ENCODE results near the gene SH3BGR.
"Not testable (repeated sequence)": the region's sequence is repeated elsewhere in the genome, so short reads cannot be mapped to it uniquely, and the experiment has no call there.

SH3BGR gene

DNA sequence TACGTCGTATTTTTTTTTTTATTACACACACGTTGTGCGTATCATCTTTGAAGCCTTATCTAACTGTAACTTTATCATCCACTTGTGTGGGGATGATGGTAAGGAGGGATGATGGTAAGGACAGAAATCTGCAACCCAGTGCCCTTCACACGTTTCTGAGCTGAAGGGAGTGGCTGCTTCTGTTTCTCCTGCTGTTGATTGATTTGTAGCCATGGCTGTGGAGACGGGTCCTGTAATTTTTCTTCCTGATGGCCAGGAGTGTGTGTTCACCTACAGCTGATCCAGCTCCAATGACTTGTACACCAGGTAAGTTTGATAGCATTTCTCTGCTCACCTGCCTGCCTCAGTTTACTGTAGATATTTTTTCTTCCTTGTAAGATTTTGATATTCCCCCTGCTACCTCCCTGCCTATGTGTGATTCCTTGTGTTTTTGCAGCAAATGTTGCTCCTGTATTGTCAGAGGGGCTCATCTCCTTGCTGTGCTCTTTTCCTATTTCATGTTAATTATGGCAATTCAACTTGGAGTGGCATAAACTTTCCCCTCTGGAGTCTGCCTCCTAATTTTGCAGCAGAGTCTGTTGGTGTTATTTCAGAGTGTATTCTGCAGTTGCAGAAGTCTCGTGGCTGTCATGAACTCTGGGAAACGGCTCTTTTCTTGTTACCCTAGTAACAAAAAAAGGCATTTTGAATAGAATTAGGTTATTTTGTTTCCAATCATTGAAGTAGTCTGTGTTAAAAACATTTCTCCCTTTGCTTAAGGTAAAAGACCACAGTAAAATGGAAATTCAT is 64.1 kb downstream of the SH3BGR start:
- no peak for FAIRE-seq
- no peak for DNase-seq (ENCODE audit: low spot score)

DNA sequence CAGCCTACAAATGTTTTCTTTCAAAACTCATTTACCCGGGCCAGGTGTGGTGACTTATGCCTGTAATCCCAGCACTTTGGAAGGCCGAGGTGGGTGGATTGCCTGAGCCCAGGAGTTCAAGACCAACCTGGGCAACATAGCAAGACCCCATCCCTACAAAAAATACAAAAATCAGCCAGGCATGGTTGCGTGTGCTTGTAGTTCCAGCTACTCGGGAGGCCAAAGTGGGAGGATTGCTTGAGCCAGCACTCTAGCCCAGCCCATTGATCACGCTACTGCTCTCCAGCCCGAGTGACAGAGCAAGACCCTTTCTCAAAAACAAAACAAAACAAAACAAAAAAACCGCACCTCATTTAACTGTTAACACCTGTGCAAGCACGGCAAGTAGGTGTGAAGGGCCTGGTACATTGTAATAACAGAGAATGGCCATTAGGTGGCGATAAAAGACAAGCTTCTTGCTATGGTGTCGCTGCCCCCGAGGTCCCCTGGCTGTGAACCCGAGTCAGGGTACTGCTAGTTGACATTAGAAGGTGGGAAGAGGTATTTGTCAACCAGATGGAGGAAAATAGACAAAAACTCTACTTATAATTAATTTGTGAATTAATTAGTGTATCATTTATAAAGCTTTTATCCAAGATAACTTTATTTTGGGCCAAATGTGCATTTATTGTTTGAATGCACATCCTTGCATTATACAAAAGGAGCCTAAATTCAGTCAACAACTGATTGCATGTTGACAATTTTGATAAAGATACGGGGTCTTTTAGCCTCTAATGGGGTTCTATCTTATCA is 66.5 kb downstream of the SH3BGR start:
- DNase-seq (ENCODE audit: low spot score) (peak; percentile 67), FAIRE-seq (peak; percentile 79)

DNA sequence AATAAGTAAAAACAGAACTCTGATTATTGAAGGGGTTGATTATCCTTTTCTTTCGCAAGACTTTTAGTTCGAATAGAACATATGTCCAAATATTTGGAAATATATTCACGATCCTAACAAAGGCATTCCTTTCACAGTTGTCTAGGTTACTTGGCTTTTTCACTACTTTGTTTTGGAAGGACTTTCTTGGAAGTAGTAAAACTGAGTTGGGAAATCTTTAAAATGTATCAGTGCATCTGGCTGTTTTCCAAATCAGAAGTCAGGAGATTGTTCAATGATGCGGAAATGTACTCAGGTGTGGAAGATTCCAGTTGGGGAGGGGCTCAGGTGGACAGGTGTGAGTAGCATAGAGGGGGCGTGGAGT is 67.1 kb downstream of the SH3BGR start:
- DNase-seq (ENCODE audit: low spot score): no peak
- FAIRE-seq: no peak

DNA sequence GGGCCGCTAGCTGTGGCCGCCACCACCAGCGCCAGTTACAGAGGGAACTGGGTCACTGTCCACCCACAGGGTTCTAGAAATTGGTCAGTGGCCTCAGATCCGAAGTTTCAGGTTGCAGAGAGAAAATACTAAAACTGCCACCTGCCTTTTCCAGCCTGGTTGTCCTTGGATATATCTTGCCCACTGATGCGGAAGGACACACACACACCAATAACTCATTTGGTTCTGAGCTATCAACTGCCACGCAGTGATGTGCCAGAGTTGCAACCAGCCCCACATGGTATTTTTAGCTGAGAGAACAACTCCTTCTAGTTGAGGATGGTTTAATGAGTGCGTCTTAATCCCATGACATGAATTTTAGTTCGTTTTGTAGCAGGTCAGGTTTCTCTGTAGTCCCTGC is 68.1 kb downstream of the SH3BGR start:
- FAIRE-seq (no peak), DNase-seq (ENCODE audit: low spot score) (no peak)

DNA sequence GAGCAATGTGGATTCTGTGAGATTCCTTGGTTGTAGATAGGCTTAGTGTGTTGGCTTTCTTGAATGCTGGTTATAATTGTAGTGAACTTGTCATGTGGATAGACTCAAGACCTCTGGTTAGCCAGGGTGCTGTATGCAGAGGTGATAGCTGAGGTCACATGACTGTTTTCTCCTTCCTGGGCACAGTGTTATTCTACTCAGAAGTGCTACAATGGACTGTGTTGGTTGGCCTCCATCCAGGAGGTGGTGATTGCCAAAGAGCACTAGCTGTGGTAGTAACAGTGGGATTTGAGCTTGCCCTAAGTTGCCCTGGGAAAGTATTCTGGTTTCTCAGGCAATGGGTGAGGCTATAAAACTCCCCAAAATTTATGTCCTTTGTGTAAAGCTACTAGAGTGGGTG is 71.6 kb downstream of the SH3BGR start:
- FAIRE-seq: no peak
- DNase-seq (ENCODE audit: low spot score): no peak

DNA sequence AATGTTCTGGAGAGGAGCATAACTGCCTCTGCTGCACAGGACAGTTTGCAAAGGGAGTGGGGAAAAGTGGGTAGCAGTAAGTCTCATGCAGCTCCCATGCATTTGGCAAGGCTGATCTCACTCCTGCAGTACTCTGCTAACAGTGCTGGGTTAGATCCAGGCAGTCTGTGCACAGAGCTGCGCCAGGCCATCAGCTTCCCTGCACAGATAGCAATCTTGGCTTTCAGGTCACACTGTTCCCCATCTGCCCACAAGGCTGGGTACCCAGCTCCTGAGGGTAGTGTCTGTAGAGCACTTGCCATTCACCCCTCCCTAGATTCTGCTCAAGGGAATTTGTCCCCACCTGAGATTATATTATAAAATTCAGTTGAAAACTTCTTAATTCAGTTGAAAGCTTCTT is 72.1 kb downstream of the SH3BGR start:
- FAIRE-seq (no peak), DNase-seq (ENCODE audit: low spot score) (no peak)

DNA sequence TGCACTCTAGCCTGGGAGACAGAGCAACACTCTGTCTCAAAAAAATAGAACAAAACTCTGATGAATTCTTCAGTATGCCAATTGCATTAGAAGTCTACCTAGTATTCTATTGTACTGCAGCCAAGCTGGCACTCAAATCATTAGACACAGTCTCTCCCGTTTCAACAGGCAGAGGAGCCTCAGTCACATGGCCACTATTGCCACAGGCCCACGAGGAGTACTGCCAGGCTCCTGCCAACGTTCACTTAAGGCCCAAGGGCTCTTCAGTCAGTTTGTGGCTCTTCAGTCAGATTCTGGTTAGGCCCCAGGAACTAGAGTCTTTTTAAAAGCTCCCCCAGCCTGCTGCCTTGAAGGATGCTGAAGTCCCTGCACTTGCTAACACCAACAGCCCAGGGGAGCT is 73.4 kb downstream of the SH3BGR start:
- DNase-seq (ENCODE audit: low spot score) (no peak), FAIRE-seq (no peak)

DNA sequence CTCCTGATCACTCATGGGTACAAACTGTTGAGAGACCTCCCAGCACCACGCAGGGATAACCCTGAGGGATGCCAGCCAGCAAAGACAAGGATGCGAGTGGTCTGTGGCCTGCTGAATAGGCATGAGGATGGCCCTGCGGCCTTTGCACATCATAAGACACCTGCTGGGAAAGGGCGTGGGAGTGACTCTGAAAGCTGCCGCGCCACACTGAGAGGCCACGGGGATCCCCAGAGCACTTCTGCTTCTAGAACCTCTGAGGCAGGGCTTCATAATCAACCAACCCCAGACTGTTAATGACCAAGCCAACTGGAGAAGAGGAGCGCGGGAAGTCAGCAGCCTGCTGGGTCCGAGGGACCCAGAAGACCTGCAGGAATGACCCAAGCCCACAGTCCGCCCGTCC is 73.8 kb downstream of the SH3BGR start:
- DNase-seq (ENCODE audit: low spot score): no peak
- no peak for FAIRE-seq

DNA sequence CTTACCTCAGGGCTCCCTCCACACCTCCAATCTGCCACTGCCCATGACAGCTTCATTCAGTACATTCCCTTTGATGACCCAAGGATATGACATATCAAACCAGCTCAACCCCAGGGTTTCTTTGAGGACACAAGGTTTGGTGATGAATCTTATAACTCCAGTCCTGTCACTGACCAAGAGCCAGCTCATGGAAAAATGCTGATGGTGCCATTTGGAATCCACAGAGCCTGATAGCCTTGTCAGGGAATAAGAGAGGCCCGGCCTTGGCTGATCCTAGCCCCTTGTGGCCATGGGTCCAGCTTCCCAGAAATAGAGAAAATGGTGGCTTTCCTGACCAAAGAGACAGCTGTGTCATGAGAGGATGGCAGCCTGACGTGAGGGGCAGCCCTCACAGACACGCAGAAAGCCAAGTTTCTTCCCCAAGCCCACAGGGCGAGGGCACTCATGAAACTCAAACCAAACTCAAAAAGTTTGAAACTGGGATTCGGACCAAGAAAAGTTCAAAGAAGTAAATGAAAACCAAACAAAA is 75.4 kb downstream of the SH3BGR start:
- DNase-seq (ENCODE audit: low spot score) (no peak), FAIRE-seq (no peak)

DNA sequence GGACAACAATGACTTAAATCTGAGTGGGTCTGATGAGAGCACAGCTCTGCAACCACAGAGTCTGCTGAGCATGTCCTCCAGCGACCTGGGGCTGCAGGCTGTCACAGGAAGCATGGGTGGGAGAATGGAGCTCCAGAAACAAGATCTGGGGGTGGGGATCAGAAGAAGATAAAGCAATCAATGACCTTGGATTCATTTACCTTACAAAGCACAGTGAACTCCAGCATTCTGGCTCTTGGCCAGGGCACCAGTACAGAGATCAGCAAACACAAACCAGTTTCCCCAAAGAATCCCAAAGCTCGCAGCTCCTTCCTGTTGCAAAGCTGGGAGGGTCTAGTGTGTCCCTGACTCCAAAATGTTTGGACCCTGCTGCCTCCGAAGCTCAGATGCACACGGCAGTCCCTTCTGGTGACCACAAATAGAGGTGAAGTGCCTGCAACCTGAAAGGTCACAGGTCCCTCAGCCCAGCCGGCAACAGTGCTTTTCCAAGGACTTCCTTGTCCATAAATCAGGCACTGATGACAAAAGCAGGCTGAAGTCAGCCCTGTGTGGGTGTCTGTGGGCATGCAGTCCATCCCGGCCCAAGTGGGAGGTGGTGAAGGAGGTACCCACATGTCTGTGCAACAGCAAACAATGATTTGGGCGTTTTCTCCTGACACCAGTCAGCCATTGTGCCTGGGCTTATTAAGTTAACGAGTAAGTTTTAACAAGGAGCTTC is 76.1 kb downstream of the SH3BGR start:
- no peak for FAIRE-seq
- DNase-seq (ENCODE audit: low spot score): no peak

DNA sequence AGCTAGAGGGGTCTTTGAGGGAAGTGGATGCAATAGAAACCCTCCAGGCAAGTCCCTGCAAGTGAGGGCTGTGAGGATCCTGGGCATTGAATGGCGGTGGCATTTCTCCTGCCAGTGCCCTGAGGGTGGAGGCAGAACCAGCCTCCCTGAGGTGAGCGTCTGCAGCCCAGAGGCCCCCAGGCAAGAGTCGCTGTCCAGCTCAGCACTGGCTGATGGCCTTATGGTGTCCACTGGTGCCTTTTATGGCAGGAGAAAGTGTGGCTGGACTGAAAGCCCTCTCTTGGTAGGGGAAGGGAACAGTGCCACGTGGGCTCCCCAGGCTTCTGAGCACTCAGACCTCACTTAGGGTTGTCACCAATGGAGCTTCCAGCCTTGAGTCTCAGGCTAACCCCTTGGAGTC is 77.3 kb downstream of the SH3BGR start:
- DNase-seq (ENCODE audit: low spot score) (no peak), FAIRE-seq (no peak)

DNA sequence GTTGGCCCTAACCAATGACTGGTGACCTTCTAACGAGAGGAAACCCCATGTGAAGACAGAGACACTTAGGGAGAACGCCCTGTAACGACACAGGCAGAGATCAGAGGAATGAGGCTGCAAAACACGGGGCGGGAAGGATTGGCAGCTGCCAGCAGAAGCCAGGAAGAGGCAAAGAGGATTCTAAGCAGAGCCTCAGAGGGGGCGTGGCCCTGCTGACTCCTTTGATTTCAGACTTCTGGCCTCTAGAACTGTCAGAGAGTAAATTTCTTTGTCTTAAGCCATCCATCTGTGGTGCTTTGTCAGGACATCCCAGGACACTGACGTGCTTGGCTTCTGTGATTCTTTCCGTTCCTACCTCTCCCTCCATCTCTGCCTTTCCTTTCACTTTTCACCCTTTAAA is 79.3 kb downstream of the SH3BGR start:
- FAIRE-seq (no peak), DNase-seq (ENCODE audit: low spot score) (no peak)

DNA sequence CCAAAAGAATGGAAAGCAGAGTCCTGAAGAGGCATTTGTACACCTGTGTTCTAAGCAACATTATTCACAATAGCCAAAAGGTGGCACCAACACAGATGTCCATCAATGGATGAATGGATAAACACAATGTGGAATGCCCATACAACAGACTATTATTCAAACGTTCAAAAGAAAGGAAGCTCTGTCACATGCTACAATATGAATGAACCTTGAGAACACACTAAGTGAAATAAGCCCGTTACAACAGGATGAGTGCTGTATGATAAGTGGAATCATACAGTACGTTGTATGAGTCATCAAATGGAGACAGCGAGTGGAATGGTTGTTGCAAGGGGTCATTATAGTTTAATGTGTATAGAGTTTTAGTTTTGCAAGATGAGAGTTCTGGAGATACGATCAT is 80.1 kb downstream of the SH3BGR start:
- FAIRE-seq (no peak), DNase-seq (ENCODE audit: low spot score) (no peak)

DNA sequence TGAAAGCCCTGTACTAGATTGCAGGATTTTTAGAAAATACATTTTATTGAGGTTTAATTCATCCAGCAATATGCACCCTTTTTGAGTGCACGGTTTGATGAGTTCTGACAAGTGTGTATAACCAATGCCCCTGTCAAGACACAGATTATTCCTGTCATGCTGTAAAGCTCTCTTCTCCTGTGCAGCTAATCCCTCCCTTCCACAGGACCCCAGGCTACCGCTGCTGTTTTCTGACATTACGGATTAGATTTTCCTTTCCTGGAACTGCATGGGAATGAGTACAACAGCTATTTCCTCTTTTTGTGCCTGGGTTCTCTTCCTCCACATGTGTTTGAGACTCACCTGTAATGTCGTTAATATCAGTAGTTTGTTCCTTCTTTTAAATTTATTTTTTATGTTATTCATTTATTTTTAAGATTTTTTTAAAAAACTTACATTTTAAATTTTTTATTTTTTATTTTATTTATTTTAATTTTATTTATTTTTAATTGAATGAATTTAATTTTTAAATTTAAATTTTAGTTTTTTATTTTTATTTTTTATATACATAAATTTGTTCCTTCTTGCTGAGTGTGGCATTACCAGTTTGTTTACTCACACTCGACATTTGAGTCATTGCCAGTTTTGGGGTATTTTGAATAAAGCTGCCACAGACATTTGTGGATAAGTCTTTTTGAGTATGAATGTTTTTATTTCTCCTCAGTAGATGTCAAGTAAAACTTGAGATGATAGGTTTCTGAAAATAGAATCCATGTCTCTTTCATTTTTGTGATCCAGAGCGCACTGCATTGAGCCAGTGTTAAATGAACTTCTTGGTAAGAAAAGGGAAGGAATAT is 82.0 kb downstream of the SH3BGR start:
- FAIRE-seq: peak; percentile 83
- no peak for DNase-seq (ENCODE audit: low spot score)

DNA sequence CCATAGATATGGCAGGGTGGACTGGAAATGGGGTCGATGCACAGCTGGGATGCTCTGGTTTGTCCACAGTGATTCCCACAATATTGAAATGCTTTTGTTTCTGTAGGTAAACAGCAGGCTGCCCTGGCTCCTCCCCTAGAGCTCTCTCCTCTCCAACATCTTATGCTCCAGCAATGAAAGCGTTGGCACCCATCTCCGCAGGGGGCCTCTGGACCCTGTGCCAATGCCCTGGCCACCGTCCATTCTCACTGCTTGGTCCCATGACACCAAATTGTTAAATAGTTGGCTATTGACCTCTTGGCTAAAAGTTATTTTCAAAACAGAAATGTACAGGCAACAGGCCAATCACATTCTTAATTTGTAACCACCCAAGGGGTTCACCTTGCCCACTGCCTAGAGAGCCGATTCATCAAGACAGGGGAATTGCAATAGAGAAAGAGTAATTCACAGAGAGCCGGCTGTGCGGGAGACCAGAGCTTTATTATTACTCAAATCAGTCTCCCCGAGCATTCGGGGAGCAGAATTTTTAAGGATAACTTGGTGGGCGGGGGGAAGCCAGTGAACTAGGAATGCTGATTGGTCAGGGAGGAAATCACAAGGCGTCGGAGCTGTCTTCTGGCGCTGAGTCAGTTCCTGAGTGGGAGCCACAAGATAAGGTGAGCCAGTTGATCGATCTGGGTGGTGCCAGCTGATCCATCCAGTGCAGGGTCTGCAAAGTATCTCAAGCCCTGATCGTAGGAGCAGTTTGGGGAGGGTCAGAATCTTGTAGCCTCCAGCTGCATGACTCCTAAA is 84.1 kb downstream of the SH3BGR start:
- DNase-seq (ENCODE audit: low spot score): no peak
- no peak for FAIRE-seq

DNA sequence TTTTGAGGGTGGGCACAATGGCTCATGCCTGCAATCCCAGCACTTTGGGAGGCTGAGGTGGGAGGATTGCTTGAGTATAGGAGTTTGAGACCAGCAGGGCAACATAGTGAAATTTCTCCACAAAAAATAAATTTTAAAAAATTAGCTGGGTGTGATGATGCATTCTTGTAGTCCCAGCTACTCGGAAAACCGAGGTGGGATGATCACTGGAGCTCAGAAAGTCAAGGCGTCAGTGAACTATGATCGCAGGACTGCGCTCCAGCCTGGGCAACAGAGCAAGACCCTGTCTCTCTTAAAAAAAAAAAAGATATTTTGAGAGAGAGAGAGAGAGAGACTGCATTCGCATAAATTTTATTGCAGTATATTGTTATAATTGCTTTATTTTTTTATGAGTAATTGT is 85.1 kb downstream of the SH3BGR start:
- FAIRE-seq (no peak), DNase-seq (ENCODE audit: low spot score) (no peak)

DNA sequence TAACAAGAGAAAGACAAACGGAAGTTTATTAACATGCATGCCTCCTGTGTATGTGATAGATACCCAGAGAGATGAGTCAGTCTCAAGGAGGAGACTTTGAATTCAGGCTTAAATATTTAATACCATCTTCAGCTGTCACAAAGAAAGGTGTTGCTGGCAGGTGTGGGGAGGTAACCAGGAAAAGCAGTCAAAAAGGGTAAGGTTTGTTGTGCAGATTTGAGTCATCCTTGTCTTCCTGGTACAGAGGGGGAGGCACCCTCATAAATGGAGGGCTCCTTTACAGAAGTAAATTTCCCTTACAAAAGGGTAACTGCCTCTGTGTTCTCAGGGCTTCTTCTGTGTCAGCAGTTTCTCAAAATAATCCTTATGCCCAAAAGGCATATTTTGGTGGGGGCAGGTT is 85.8 kb downstream of the SH3BGR start:
- FAIRE-seq: no peak
- DNase-seq (ENCODE audit: low spot score): no peak

DNA sequence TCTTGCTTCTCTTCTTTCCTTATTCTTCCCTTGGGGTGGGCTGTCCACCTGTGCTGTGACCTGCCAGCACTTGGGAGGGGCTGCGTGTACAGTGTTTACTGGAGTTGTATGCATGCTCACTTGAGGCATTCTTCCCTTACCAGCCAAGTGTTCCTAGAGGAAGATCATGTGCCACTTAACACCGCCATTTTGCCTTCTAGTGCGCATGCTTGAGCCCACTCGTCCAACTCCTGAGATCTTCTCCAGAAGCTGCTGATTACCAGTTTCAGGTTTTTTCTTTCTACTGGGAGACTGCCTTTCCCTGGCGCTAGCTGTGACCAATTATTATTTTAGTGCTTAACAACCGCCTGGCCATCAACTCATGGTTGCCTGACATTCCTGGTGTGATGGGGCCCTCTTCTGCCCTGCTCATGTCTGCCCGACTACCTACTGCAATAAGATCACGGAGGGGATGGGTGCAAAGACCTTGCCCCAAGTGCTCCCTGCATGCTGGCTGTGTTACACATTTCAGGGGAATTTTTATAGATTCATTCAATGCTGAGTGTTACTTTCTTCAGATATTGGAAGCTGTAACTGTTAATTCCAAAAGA is 86.8 kb downstream of the SH3BGR start:
- no peak for FAIRE-seq
- no peak for DNase-seq (ENCODE audit: low spot score)

DNA sequence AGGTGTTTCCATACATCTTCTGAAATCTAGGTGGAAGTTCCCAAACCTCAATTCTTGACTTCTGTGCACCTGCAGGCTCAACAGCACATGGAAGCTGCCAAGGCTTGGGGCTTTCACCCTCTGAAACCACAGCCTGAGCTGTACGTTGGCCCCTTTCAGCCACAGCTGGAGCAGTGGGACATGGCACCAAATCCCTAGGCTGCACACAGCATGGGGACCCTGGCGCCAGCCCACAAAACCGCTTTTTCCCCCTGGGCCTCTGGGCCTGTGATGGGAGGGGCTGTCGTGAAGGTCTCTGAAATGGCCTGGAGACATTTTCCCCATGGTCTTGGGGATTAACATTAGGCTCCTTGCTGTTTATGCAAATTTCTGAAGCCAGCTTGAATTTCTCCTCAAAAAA is 88.6 kb downstream of the SH3BGR start:
- not testable (repeated sequence) for DNase-seq (ENCODE audit: low spot score)

DNA sequence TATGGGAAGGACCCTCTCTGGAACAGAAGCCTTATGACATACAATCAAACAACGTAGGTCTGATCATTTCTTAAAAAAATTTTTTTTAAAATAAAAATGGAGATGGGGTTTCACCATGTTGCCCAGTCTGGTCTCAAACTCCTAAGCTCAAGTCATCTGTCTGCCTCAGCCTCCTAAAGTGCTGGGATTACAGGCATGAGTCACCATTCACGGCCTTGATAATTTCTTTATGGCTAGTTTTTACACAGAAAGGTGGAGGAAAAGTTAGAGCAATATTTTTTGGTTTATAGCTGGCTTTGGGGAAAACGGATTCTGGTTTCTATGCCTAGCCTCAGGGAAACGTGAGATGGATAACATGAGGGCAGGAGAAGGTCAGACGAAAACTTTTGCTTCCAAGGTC is 91.0 kb downstream of the SH3BGR start:
- no peak for DNase-seq (ENCODE audit: low spot score)
- FAIRE-seq: no peak

More for the DNA sequence above, 88.6 kb downstream of the SH3BGR start:
- FAIRE-seq: not testable (repeated sequence)

Data from RCC 7860 (cell line).